ENCODE measurements around the gene CORT. TPM values are rescaled to one million over a fixed set of nuclear protein-coding genes. Genes with fewer than 3 reads are reported as not detected.
A peak's percentile ranks its signal among the peaks of the same experiment; 100 is the strongest.

CORT gene
- total and polyA plus RNA-seq, 4 donors = 0.50 to 4.2 (median 2.2) TPM

DNA sequence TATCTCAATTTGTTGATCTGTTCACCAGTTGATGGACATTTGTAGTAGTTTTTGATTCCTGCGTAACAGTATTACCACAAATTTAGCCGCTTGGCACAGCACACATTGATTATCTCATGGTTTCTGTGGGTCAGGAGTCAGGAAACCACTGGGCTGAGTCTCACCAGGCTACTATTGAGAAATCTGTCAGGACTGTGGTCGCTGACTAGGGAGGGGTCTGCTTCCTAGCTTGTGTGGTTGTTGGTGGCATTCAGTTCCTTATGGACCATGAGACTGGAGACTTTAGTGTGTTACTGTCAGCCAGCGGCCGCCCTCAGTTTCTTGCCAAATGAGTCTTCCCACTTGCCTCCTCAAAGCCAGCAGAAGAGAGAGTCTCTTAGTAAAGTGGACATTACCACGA lies 34.7 kb downstream of the CORT start:
- Histone ChIP-seq H3K9me3 (ENCODE audit: control insufficient read depth, insufficient read depth, low read length) (no peaks in the 10 kb centered on the region), H3K27me3 (ENCODE audit: control insufficient read depth, insufficient read depth, low read length) (no peaks in the 10 kb centered on the region), H3K36me3 (ENCODE audit: control insufficient read depth, insufficient read depth, low read length) (no peaks in the 10 kb centered on the region), H3K4me3 (ENCODE audit: low read depth, low read length) (no peak overlapping the region), H3K4me1 (ENCODE audit: control insufficient read depth, insufficient read depth, low read length) (peaks cover under 1% of the 10 kb centered on the region), H3K27ac (ENCODE audit: low read depth, low read length) (no peak overlapping the region)
- no peak for DNase-seq (ENCODE audit: low read depth in 4 of 6, low spot score in 6 of 6)
- WGBS (ENCODE audit: insufficient coverage) = 88% methylated on average over 3 of the region's 6 CpGs

- no CpG with 5 or more reads among the region's 4 CpGs for WGBS (ENCODE audit: insufficient coverage)
- Histone ChIP-seq H3K4me1 (ENCODE audit: control insufficient read depth, insufficient read depth, low read length) (peaks cover 18% of the 10 kb centered on the region), H3K27ac (ENCODE audit: low read depth, low read length) (no peak overlapping the region), H3K4me3 (ENCODE audit: low read depth, low read length) (no peak overlapping the region), H3K27me3 (ENCODE audit: control insufficient read depth, insufficient read depth, low read length) (no peaks in the 10 kb centered on the region), H3K9me3 (ENCODE audit: control insufficient read depth, insufficient read depth, low read length) (no peaks in the 10 kb centered on the region), H3K36me3 (ENCODE audit: control insufficient read depth, insufficient read depth, low read length) (no peaks in the 10 kb centered on the region)
- DNase-seq (ENCODE audit: low read depth in 4 of 6, low spot score in 6 of 6) = no peak
These were observed 39.6 kb downstream of the CORT start for GRCh38 chr1:10489291-10490055.

GRCh38 chr1:10490286-10490970 lies 40.6 kb downstream of the CORT start:
- no peaks in the 10 kb centered on the region for H3K9me3 ChIP-seq (ENCODE audit: control insufficient read depth, insufficient read depth, low read length)
- no peak for DNase-seq (ENCODE audit: low read depth in 4 of 6, low spot score in 6 of 6)
- WGBS (ENCODE audit: insufficient coverage) = 63% methylated on average over 8 of the region's 12 CpGs

DNA sequence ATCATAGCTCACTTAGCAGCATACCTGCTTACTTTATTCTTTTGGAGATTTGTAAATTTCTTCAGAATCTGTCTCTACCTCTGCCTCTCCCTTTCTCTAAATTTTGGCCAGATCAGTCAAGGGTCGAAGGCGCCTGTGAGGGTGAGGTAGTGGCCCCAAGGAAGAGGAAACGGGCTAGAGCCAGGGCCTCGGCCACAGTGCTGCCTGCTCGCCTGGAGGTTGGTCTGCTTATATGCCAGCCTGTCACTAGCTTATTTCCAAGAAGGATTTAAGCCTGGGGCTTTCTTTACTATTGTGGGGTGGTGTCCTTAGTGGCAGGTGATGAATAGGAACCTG lies 44.6 kb downstream of the CORT start:
- no peak overlapping the region for H3K4me3 ChIP-seq (ENCODE audit: low read depth, low read length)
- WGBS (ENCODE audit: insufficient coverage) = 82% methylated on average over 4 of the region's 5 CpGs

More at GRCh38 chr1:10490286-10490970, 40.6 kb downstream of the CORT start:
- no peak overlapping the region for H3K27ac ChIP-seq (ENCODE audit: low read depth, low read length)
- peaks cover 22% of the 10 kb centered on the region for H3K4me1 ChIP-seq (ENCODE audit: control insufficient read depth, insufficient read depth, low read length)
- H3K36me3 ChIP-seq (ENCODE audit: control insufficient read depth, insufficient read depth, low read length) = no peaks in the 10 kb centered on the region
- H3K4me3 ChIP-seq (ENCODE audit: low read depth, low read length) = no peak overlapping the region
- H3K27me3 ChIP-seq (ENCODE audit: control insufficient read depth, insufficient read depth, low read length) = no peaks in the 10 kb centered on the region

DNA sequence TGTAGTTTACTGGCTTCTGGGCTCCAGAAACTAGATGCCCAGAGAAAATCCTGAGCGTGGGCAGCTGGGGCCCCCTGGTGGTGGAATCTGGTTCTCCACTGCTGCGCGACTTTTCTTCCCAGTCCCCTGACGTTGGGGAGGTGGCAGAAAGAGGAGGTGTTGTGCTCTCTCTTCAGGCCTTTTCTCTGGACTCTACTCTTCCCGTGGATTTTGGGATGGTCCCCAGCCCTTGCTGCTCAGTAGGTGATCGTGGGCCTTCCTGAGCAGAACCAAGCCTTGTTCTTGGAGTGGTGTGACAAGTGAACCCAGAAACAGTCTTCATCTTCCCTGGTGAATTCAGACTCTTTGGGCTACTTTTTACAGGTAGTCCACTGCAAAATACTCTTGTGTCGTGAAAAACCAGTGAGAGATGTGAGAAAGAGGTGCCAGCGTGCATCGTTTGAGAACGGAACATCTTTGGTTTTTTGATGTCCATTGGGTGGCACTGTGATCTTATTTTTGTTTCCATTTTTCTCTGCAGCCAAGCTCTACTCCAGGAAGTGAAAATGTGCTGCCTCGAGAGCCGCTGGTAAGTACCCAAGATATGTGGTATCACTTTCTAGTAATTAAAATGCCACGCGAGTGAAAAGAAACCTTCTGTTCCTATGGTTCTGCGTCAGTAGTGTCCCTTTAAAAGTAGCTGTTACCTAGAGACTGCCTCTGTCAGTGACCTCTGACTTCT lies 45.1 kb downstream of the CORT start:
- Histone ChIP-seq H3K9me3 (ENCODE audit: control insufficient read depth, insufficient read depth, low read length) (no peaks in the 10 kb centered on the region), H3K4me3 (ENCODE audit: low read depth, low read length) (peak overlapping the region; percentile 22), H3K27ac (ENCODE audit: low read depth, low read length) (no peak overlapping the region), H3K36me3 (ENCODE audit: control insufficient read depth, insufficient read depth, low read length) (peaks cover 11% of the 10 kb centered on the region), H3K27me3 (ENCODE audit: control insufficient read depth, insufficient read depth, low read length) (no peaks in the 10 kb centered on the region), H3K4me1 (ENCODE audit: control insufficient read depth, insufficient read depth, low read length) (peaks cover 18% of the 10 kb centered on the region)
- WGBS (ENCODE audit: insufficient coverage) = 22% methylated on average over 14 of the region's 15 CpGs
- DNase-seq (ENCODE audit: low read depth in 4 of 6, low spot score in 6 of 6) = peak in 3 of 6 donors; percentile 70 to 94 (median 87)

More for the DNA sequence above, 44.6 kb downstream of the CORT start:
- peaks cover 11% of the 10 kb centered on the region for H3K36me3 ChIP-seq (ENCODE audit: control insufficient read depth, insufficient read depth, low read length)
- no peak overlapping the region for H3K27ac ChIP-seq (ENCODE audit: low read depth, low read length)
- no peaks in the 10 kb centered on the region for H3K27me3 ChIP-seq (ENCODE audit: control insufficient read depth, insufficient read depth, low read length)
- H3K9me3 ChIP-seq (ENCODE audit: control insufficient read depth, insufficient read depth, low read length) = no peaks in the 10 kb centered on the region
- peaks cover 22% of the 10 kb centered on the region for H3K4me1 ChIP-seq (ENCODE audit: control insufficient read depth, insufficient read depth, low read length)
- no peak for DNase-seq (ENCODE audit: low read depth in 4 of 6, low spot score in 6 of 6)

- Histone ChIP-seq H3K4me1 (ENCODE audit: control insufficient read depth, insufficient read depth, low read length) (peaks cover 17% of the 10 kb centered on the region), H3K27me3 (ENCODE audit: control insufficient read depth, insufficient read depth, low read length) (no peaks in the 10 kb centered on the region), H3K9me3 (ENCODE audit: control insufficient read depth, insufficient read depth, low read length) (no peaks in the 10 kb centered on the region), H3K4me3 (ENCODE audit: low read depth, low read length) (no peak overlapping the region), H3K36me3 (ENCODE audit: control insufficient read depth, insufficient read depth, low read length) (peaks cover 11% of the 10 kb centered on the region), H3K27ac (ENCODE audit: low read depth, low read length) (no peak overlapping the region)
- 83% methylated on average over 3 of the region's 10 CpGs for WGBS (ENCODE audit: insufficient coverage)
- no peak for DNase-seq (ENCODE audit: low read depth in 4 of 6, low spot score in 6 of 6)
These were observed 45.6 kb downstream of the CORT start for GRCh38 chr1:10495475-10495817.

DNA sequence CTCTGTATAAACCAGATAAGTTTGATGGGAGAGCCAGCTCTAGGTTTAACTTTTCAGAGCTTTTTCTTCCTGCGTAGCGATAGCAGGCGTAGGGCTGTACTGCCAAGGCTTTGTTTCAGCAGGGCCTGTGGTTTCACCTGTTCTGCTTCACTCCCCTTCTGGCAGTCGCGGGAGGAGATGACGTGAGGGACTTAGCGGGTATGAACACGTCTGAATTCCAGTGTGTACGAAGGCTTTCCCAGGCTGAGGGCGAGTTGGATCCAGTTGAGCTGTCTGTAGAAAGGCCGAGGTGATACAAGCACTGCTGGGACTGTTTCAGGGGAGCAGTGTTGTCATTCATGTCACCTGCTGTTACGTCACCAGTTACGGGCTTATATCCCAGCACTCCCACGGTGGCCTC lies 46.1 kb downstream of the CORT start:
- no peak overlapping the region for H3K27ac ChIP-seq (ENCODE audit: low read depth, low read length)
- WGBS (ENCODE audit: insufficient coverage) = 76% methylated on average over 14 of the region's 14 CpGs
- H3K4me3 ChIP-seq (ENCODE audit: low read depth, low read length) = no peak overlapping the region
- DNase-seq (ENCODE audit: low read depth in 4 of 6, low spot score in 6 of 6) = no peak
- H3K27me3 ChIP-seq (ENCODE audit: control insufficient read depth, insufficient read depth, low read length) = no peaks in the 10 kb centered on the region
- H3K4me1 ChIP-seq (ENCODE audit: control insufficient read depth, insufficient read depth, low read length) = peaks cover 13% of the 10 kb centered on the region
- H3K36me3 ChIP-seq (ENCODE audit: control insufficient read depth, insufficient read depth, low read length) = peaks cover 11% of the 10 kb centered on the region
- H3K9me3 ChIP-seq (ENCODE audit: control insufficient read depth, insufficient read depth, low read length) = no peaks in the 10 kb centered on the region

- Histone ChIP-seq H3K9me3 (ENCODE audit: control insufficient read depth, insufficient read depth, low read length) (no peaks in the 10 kb centered on the region), H3K4me3 (ENCODE audit: low read depth, low read length) (no peak overlapping the region), H3K27me3 (ENCODE audit: control insufficient read depth, insufficient read depth, low read length) (no peaks in the 10 kb centered on the region), H3K4me1 (ENCODE audit: control insufficient read depth, insufficient read depth, low read length) (peaks cover 11% of the 10 kb centered on the region), H3K27ac (ENCODE audit: low read depth, low read length) (no peak overlapping the region), H3K36me3 (ENCODE audit: control insufficient read depth, insufficient read depth, low read length) (peaks cover 11% of the 10 kb centered on the region)
- DNase-seq (ENCODE audit: low read depth in 4 of 6, low spot score in 6 of 6) = peak in 1 of 6 donors; percentile 79
- 96% methylated on average over 7 of the region's 7 CpGs for WGBS (ENCODE audit: insufficient coverage)
These were observed 47.3 kb downstream of the CORT start for GRCh38 chr1:10497109-10497508.

DNA sequence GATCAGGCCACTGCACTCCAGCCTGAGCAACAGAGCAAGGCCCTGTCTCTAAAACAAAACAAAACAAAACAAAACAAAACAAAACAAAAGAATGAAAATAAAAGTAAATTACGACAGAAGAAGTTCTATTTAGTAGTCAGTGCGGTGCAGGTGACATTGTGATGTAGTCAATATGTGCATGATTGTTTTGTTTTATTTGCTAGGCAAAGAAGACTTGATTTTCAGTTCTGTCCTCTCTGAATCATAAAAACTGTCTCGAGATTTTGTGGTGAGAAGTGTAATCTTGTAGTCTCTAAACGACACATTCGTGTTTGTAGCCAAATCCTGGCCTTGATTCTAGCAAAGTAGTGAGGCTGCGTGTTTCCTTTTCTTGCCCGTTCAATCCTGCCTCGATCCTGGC lies 48.4 kb downstream of the CORT start:
- 89% methylated on average over 5 of the region's 8 CpGs for WGBS (ENCODE audit: insufficient coverage)
- Histone ChIP-seq H3K27me3 (ENCODE audit: control insufficient read depth, insufficient read depth, low read length) (no peaks in the 10 kb centered on the region), H3K4me3 (ENCODE audit: low read depth, low read length) (no peak overlapping the region), H3K36me3 (ENCODE audit: control insufficient read depth, insufficient read depth, low read length) (peaks cover 11% of the 10 kb centered on the region), H3K27ac (ENCODE audit: low read depth, low read length) (no peak overlapping the region), H3K9me3 (ENCODE audit: control insufficient read depth, insufficient read depth, low read length) (no peaks in the 10 kb centered on the region), H3K4me1 (ENCODE audit: control insufficient read depth, insufficient read depth, low read length) (peaks cover 11% of the 10 kb centered on the region)
- peak in 1 of 6 donors; percentile 0 for DNase-seq (ENCODE audit: low read depth in 4 of 6, low spot score in 6 of 6)
